HG03442 (cell line): ENCODE data around the gene CNGA3.
"Not testable (repeated sequence)": the region's sequence is repeated elsewhere in the genome, so short reads cannot be mapped to it uniquely, and the experiment has no call there.

Experiments
- ATAC-seq: cut with Tn5 transposase; IDR thresholded peaks from one replicate; pipeline ENCODE4 v1.9.1; 2021; ENCODE audit warnings: mild to moderate bottlenecking, moderate library complexity; ENCODE audit not compliant: unreplicated experiment

CNGA3 gene

GRCh38 chr2:98346311-98347236 lies at the start of gene CNGA3:
Gene CNGA3 (plus strand): TSS chr2:98346456. CDS start chr2:98369976, 23,520 bp downstream.
- ATAC-seq, result no peak

- no peak for ATAC-seq
These were observed 48.2 kb upstream of the CNGA3 start for GRCh38 chr2:98297817-98298682.

- no peak for ATAC-seq
These were observed 47.5 kb upstream of the CNGA3 start for GRCh38 chr2:98298683-98299164.

DNA sequence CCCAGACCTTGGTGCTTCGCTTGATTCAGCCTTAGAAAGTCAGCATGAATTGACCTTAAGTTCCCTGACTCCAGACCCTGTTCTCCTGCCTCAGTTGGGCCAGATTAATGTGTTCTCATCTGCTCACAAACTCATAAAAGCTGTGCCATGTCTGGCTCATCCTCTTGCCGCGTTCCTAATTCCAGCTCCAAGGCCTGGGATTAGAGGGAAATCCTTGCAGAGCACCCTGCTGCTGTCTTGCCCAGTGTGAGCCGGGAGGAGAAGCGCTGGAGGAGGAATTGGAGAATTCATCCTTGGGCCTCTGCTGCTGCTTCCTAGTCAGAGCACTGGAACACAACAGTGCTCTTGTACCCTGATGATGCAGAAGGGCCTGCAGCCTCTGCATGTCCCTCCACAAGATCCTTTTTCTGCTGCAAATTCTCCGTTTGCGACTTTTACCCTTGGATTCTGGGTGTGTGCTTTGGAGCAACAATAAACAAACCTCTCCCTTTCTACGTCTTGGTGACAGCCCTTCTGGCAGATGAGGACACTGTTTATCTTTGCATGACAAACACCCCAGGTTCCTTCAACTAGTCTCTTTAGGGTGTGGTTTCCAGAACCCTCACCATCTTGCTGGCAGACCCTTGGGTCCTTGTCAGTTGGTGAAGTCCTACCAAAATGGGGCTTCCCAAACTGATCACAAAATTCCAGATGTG lies 46.9 kb upstream of the CNGA3 start:
- no peak for ATAC-seq

- ATAC-seq, result no peak
These were observed 45.9 kb upstream of the CNGA3 start for GRCh38 chr2:98300141-98300874.

DNA sequence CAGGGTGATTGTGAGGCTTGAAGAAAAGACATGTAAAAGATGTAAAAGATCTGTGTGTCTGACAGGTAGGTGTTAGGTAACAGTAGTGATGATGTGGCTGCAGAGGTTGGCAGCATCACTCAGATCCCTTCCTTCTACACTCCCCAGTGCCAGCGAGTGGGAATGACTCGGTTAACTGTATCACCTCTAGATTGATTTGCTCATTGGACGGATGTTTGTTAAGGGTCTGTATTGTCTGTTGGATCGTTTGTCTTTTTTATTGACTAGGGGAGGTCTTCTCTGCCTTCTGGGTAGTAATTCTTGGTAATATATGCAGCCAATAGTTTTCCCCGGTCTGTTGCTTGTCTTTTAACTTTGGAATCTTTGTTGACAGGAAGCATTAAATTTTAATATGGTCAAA lies 44.8 kb upstream of the CNGA3 start:
- no peak for ATAC-seq

- not testable (repeated sequence) for ATAC-seq
These were observed 39.0 kb upstream of the CNGA3 start for GRCh38 chr2:98307131-98307696.

GRCh38 chr2:98308068-98308467 lies 38.2 kb upstream of the CNGA3 start:
- no peak for ATAC-seq

GRCh38 chr2:98308532-98308931 lies 37.7 kb upstream of the CNGA3 start:
- no peak for ATAC-seq

- no peak for ATAC-seq
These were observed 36.7 kb upstream of the CNGA3 start for GRCh38 chr2:98309580-98309979.

DNA sequence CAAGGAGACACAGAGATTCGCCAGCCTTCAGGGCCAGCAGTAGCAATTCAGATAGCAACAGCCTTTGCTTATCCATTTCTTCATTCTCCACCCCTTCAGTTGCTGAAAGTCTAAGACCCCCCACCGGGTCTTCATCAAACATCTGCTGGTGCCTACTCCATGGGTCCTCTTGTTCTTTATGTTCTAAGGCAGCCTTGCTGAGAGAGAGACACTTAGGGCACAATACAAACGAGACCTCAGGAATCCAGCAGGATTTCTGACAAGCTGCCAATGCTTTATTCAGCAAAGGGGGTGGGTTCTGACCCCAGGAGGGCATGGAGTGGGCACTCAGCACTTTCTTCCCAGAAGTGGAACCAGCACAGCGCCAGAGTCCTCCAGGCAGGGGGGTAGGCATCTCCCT lies 36.2 kb upstream of the CNGA3 start:
- ATAC-seq, result no peak

GRCh38 chr2:98311090-98311489 lies 35.2 kb upstream of the CNGA3 start:
- no peak for ATAC-seq

DNA sequence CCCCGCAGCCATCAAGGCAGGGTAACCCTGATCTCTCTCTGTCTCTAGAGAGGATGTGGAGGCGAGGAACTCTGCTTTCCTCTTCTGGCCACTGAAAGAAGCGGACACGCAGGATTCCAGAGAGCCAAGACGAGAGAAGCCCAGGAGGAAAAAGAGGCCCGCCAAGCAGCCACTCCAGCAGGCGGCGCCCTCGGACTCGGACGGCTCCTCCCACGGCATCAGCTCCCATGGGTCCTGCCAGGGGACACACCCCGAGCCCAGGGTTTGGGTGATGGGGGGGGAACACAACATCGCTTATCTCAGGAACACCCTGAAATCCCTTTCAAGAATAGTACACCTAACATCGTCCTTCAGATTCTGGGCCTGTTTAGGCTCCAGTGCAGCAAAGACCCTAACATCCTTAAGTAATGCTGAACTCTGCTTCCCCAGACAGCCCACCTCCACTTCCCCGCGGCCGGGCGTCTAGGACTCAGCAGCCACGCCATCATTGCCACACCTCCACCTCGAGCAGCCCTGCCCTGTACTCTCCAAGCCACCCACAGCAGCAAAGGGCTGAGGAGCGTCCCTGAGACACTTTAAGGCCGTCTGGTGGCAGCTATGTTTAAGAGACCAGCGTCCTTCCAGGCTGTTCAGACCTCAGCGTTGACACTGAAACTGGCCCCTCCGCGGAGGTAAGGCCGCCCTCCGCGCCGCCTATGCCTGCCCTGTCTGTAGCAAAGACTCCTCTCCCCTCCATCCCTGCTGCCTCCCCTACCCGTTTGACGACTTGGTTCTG lies 34.3 kb upstream of the CNGA3 start:
- no peak for ATAC-seq

GRCh38 chr2:98313492-98314250 lies 32.6 kb upstream of the CNGA3 start:
- no peak for ATAC-seq

- ATAC-seq, result no peak
These were observed 32.0 kb upstream of the CNGA3 start for GRCh38 chr2:98314251-98314650.

DNA sequence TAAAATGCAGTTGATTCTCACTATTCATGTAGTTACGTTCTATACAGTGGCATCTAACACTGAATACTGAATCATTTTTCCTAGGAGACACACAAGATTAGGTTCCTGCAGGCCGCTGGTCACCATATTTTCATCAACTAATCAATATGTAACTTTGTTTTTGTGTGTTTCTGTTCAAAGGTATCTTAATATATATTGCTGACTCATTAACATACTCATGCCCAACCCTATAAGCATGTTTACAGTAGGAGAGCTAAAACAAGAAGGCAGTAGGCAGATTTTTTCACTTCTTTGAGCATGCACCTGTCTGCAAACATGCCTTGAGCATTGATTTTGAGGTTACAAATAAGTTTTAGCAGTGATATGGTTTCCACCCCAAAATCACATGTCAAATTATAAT lies 30.3 kb upstream of the CNGA3 start:
- no peak for ATAC-seq

DNA sequence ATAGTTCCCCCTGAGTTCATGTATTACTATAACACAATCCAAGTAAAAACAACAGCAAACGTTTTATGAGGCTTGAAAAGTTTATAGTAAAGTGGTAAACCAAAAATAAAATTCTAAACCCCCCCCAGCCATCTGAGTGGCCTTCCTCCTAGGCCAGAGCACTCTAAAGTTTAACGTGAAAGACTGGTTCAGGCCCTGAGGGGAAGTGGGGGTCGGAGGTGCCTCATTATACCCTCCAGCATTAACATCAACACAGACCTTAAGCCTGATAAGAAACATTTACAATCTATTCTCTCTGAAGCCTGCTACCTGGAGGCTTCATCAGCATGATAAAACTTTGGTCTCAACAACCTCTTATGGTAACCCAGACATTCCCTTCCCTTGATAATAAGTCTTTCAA lies 29.0 kb upstream of the CNGA3 start:
- ATAC-seq, result no peak

DNA sequence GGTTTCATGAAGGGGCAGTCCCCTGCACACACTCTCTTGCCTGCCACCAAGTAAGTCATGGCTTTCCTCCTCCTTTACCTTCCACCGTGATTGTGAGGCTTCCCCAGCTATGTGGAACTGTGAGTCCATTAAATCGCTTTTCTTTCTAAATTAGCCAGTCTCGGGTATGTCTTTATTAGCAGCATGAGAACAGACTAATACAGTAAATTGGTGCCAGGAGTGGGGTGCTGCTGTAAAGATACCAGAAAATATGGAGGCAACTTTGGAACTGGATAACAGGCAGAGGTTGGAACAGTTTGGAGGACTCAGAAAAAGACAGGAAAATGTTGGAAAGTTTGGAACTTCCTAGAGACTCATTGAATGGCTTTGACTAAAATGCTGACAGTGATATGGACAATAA lies 26.1 kb upstream of the CNGA3 start:
- ATAC-seq, result not testable (repeated sequence)

GRCh38 chr2:98324181-98324580 lies 22.1 kb upstream of the CNGA3 start:
- ATAC-seq, result no peak
